Keratinocyte (primary cell): ENCODE results near the gene TBC1D5. TPM values are rescaled to one million over a fixed set of nuclear protein-coding genes. Genes with fewer than 3 reads are reported as not detected.

Experiments
- DNase-seq: peaks from one replicate; pipeline ENCODE4 v3.0.0-alpha.2; 2011; ENCODE audit warnings: low read depth, missing footprints, low spot score
- FAIRE-seq: peaks from 2 replicates; lab custom pipeline; 2011; peaks lifted over from hg19 to GRCh38; lab: Jason Lieb, UNC
- H2AFZ ChIP-seq: 2 replicates; pipeline ENCODE4 v1.6.0; 2012; ENCODE audit warnings: low read length, control low read depth, inconsistent platforms; ENCODE audit not compliant: control insufficient read depth
- H3K27ac ChIP-seq: 2 replicates; pipeline ENCODE4 v1.5.1; 2011; ENCODE audit warnings: low read length; ENCODE audit not compliant: control insufficient read depth, insufficient read depth
- H3K27me3 ChIP-seq: 3 replicates; pipeline ENCODE4 v1.6.0; 2011; ENCODE audit warnings: low read length; ENCODE audit not compliant: control insufficient read depth, insufficient read depth; ENCODE audit errors: extremely low read depth
- H3K36me3 ChIP-seq, 2 experiments: 2 replicates in 1 of 2; 3 replicates in 1 of 2; pipeline ENCODE4 v1.5.1; 2011; ENCODE audit warnings: low read length in 2 of 2, mild to moderate bottlenecking in 1 of 2; ENCODE audit not compliant: control insufficient read depth in 2 of 2, insufficient read depth in 2 of 2; ENCODE audit errors: extremely low read depth in 1 of 2
- H3K4me1 ChIP-seq: 3 replicates; pipeline ENCODE4 v1.5.1; 2011; ENCODE audit warnings: low read length; ENCODE audit not compliant: control insufficient read depth, insufficient read depth; ENCODE audit errors: extremely low read depth
- H3K4me2 ChIP-seq: 3 replicates; pipeline ENCODE4 v1.6.0; 2011; ENCODE audit warnings: low read depth, low read length; ENCODE audit not compliant: control insufficient read depth, insufficient read depth; ENCODE audit errors: extremely low read depth
- H3K4me3 ChIP-seq, 3 experiments: fragments of 200-600 bp in 1 of 3; sonication (generic) in 1 of 3; 2 replicates in 2 of 3; 3 replicates in 1 of 3; pipeline ENCODE4 v1.5.1; 2011 to 2016; ENCODE audit warnings: low read length in 3 of 3, mild to moderate bottlenecking in 3 of 3, control low read depth in 2 of 3, inconsistent platforms in 1 of 3, low read depth in 1 of 3, mixed read lengths in 1 of 3, mixed run types in 1 of 3, moderate library complexity in 1 of 3; ENCODE audit not compliant: control insufficient read depth in 2 of 3, insufficient read depth in 2 of 3; ENCODE audit errors: extremely low read depth in 1 of 3
- H3K79me2 ChIP-seq: 2 replicates; pipeline ENCODE4 v1.6.0; 2012; ENCODE audit warnings: low read length; ENCODE audit not compliant: control insufficient read depth, insufficient read depth
- H3K9ac ChIP-seq: 3 replicates; pipeline ENCODE4 v1.6.0; 2011; ENCODE audit warnings: low read length; ENCODE audit not compliant: control insufficient read depth, insufficient read depth; ENCODE audit errors: extremely low read depth
- H3K9me1 ChIP-seq: 3 replicates; pipeline ENCODE4 v1.6.0; 2011; ENCODE audit warnings: low read length; ENCODE audit not compliant: control insufficient read depth, insufficient read depth; ENCODE audit errors: extremely low read depth
- H3K9me3 ChIP-seq: 2 replicates; pipeline ENCODE4 v1.5.1; 2012; ENCODE audit warnings: low read depth, low read length; ENCODE audit not compliant: control insufficient read depth
- H4K20me1 ChIP-seq: 3 replicates; pipeline ENCODE4 v1.6.0; 2011; ENCODE audit warnings: low read length; ENCODE audit not compliant: control insufficient read depth, insufficient read depth; ENCODE audit errors: extremely low read depth
- CTCF ChIP-seq, 3 experiments: IDR thresholded peaks in 1 of 3; conservative IDR thresholded peaks in 1 of 3; optimal IDR thresholded peaks in 1 of 3; 2 replicates in 2 of 3; 3 replicates in 1 of 3; pipeline versions ENCODE3 to v1.5.1; 2011; ENCODE audit warnings: low read length in 3 of 3, mild to moderate bottlenecking in 3 of 3, moderate library complexity in 2 of 3, control low read depth in 1 of 3, inconsistent platforms in 1 of 3; ENCODE audit not compliant: insufficient read depth in 2 of 3; ENCODE audit errors: extremely low read depth in 1 of 3
- EZH2 ChIP-seq: IDR thresholded peaks from one replicate; pipeline ENCODE4 v1.6.1; 2012; ENCODE audit warnings: inconsistent platforms, mild to moderate bottlenecking, low read length, moderate library complexity
- dilution Hi-C: fragments of 300-500 bp; cut with MboI; formaldehyde crosslinking; loops from one replicate; pipeline ENCODE4 v1.7.0; 2020; ENCODE audit warnings: low sequenced_read_pairs; ENCODE audit not compliant: extremely low pct_ligation_motif_present
- polyA plus RNA-seq, 5 experiments: library from polyadenylated mRNA; depleted of rRNA in 3 of 5; stranded (reverse) in 3 of 5; stranded (forward) in 1 of 5; unstranded in 1 of 5; fragments of >200 nt; gene quantifications; 1 replicate in 1 of 5; 2 replicates in 3 of 5; 3 replicates in 1 of 5; pipeline versions ENCODE4 v1.2.1 to v1.2.3, GENCODE V29; 2011 to 2012; ENCODE audit warnings: missing spikeins in 2 of 5, low read depth in 1 of 5, low replicate concordance in 1 of 5

The TBC1D5 gene
- polyA plus RNA-seq, 1 donor (not counting 4 experiments of a cell fraction or from before 2014, with no cell fraction given), result 25.8 TPM

DNA sequence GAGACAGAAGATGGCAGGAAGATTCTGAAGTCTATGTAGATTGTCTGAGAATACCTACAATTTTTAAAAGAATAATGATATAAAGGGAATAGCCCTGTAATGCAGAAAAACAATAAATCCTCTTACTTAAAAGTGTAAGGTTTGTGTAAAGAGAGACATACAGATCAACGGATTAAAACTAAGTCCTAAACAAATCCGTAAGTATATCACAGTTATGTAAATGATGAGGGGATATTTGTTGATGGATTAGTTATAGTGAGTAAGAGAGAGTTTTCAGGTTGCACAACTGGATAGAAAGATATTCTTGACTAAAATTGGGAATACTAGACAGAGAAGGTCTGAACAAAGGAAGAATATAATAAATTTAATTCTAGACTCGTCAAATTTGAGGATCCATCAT lies 179.6 kb downstream of the TBC1D5 start:
- FAIRE-seq (no peak), DNase-seq (no peak)
- no peaks in the 10 kb centered on the region for H3K27me3 ChIP-seq
- H3K27ac ChIP-seq, result no peak overlapping the region
- no peaks in the 10 kb centered on the region for H3K4me1 ChIP-seq
- H3K36me3 ChIP-seq, result no peaks in the 10 kb centered on the region
- H3K4me3 ChIP-seq, result no peak overlapping the region
- dilution Hi-C loops, result no loop called here
- H3K79me2 ChIP-seq, result no peaks in the 10 kb centered on the region
- H3K9ac ChIP-seq, result no peak overlapping the region
- no peaks in the 10 kb centered on the region for H4K20me1 ChIP-seq
- H3K9me3 ChIP-seq, result no peaks in the 10 kb centered on the region
- no peaks in the 10 kb centered on the region for H3K9me1 ChIP-seq
- no peak for TF ChIP-seq CTCF (optimal IDR thresholded peaks at IDR 0.05 in 1 of 3, IDR thresholded peaks at IDR 0.05 in 1 of 3, conservative IDR thresholded peaks at IDR 0.05 in 1 of 3; ENCODE audit: extremely low read depth in 1 of 3, insufficient read depth in 2 of 3, low read length in 3 of 3)
- TF ChIP-seq EZH2, result no peak
- H2AFZ ChIP-seq, result no peak overlapping the region
- no peak overlapping the region for H3K4me2 ChIP-seq

DNA sequence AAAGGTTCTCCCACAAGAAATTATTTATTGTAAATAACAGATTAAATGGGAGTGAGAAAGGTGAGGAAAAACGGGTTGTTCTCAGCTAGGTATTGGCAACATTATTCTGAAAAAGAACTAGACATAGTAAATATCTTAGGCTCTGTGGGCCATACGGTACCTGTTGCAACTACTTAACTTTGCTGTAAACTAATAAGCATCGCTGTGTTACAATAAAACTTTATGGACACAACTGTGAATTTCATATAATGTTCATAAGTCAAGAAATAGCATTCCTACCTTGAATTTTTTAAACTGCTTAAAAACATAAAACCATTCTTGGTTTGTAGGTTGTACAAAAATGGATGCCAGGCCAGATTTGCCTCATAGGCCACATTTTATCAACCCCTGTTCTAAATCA lies 183.9 kb downstream of the TBC1D5 start:
- FAIRE-seq (no peak), DNase-seq (no peak)
- Histone ChIP-seq H3K4me1 (no peaks in the 10 kb centered on the region), H3K4me2 (no peak overlapping the region), H3K27ac (no peak overlapping the region), H3K9me1 (no peaks in the 10 kb centered on the region), H2AFZ (no peak overlapping the region), H3K9me3 (no peaks in the 10 kb centered on the region), H3K9ac (no peak overlapping the region), H3K4me3 (no peak overlapping the region), H3K36me3 (no peaks in the 10 kb centered on the region), H3K79me2 (no peaks in the 10 kb centered on the region), H3K27me3 (no peaks in the 10 kb centered on the region), H4K20me1 (no peaks in the 10 kb centered on the region)
- dilution Hi-C loops, result no loop called here
- no peak for TF ChIP-seq EZH2
- TF ChIP-seq CTCF (optimal IDR thresholded peaks at IDR 0.05 in 1 of 3, IDR thresholded peaks at IDR 0.05 in 1 of 3, conservative IDR thresholded peaks at IDR 0.05 in 1 of 3; ENCODE audit: extremely low read depth in 1 of 3, insufficient read depth in 2 of 3, low read length in 3 of 3), result no peak
